Astrocyte of the spinal cord (primary cell): ENCODE measurements around the gene UBAC2.

Source experiments
- DNase-seq: peaks from one replicate; pipeline ENCODE4 v3.0.0; 2011; ENCODE audit warnings: low read depth, low spot score
- H3K4me3 ChIP-seq: 2 replicates; pipeline ENCODE4 v1.5.1; 2011; ENCODE audit warnings: low read depth, mild to moderate bottlenecking, low read length, moderate library complexity
- CTCF ChIP-seq: IDR thresholded peaks from 2 replicates; pipeline ENCODE4 v1.5.1; 2012; ENCODE audit warnings: low read depth, mild to moderate bottlenecking, low read length, inconsistent platforms
- in situ Hi-C: cut with HindIII; loops from 2 replicates; pipeline ENCODE4 v1.10.0; 2017; ENCODE audit warnings: low sequenced_read_pairs

The UBAC2 gene

GRCh38 chr13:99321709-99322108 lies 121.1 kb downstream of the UBAC2 start:
- no peak for DNase-seq
- in situ Hi-C loops: no loop called here
- H3K4me3 ChIP-seq: no peak overlapping the region
- no peak for TF ChIP-seq CTCF

- DNase-seq: peak; percentile 90
- no peak overlapping the region for H3K4me3 ChIP-seq
- in situ Hi-C loops: no loop called here
- no peak for TF ChIP-seq CTCF
Measured at GRCh38 chr13:99322297-99323103, 121.8 kb downstream of the UBAC2 start.

- no peak overlapping the region for H3K4me3 ChIP-seq
- no peak for DNase-seq
- no peak for TF ChIP-seq CTCF
- in situ Hi-C loops: no loop called here
Measured at GRCh38 chr13:99323488-99323887, 122.8 kb downstream of the UBAC2 start.

GRCh38 chr13:99326012-99326411 lies 125.4 kb downstream of the UBAC2 start:
- DNase-seq: no peak
- H3K4me3 ChIP-seq: no peak overlapping the region
- in situ Hi-C loops: no loop called here
- TF ChIP-seq CTCF: no peak

GRCh38 chr13:99327126-99327525 lies 126.5 kb downstream of the UBAC2 start:
- H3K4me3 ChIP-seq: no peak overlapping the region
- in situ Hi-C loops: no loop called here
- TF ChIP-seq CTCF: no peak
- no peak for DNase-seq

- no peak for DNase-seq
- no peak overlapping the region for H3K4me3 ChIP-seq
- in situ Hi-C loops: no loop called here
- TF ChIP-seq CTCF: no peak
Measured at GRCh38 chr13:99327761-99328160, 127.1 kb downstream of the UBAC2 start.
